PC-3 (cell line): ENCODE data around the gene C1QL4. TPM values are rescaled to one million over a fixed set of nuclear protein-coding genes. Genes with fewer than 3 reads are reported as not detected.
A peak's percentile ranks its signal among the peaks of the same experiment; 100 is the strongest.

Source experiments
- ATAC-seq: fragments of 200-7000 bp; cut with Tn5 transposase; 2 replicates; pipeline ENCODE4 v1.9.1; 2020; ENCODE audit warnings: mild to moderate bottlenecking, moderate library complexity
- BruUV-seq: library from RNA; stranded (reverse); fragments of 400-500 nt; replicated peaks from 2 replicates; lab custom pipeline; 2021; lab: Mats Ljungman, UMichigan
- CTCF ChIA-PET: fragments of 300-600 bp; sonication (Branson Sonifier 250); formaldehyde crosslinking; loops from one replicate; lab custom pipeline; 2022; ENCODE audit warnings: antibody characterized with exemption; lab: Charles Lee
- POLR2A ChIA-PET: fragments of 300-600 bp; sonication (Branson Sonifier 250); formaldehyde crosslinking; loops from one replicate; lab custom pipeline; 2022; ENCODE audit warnings: antibody characterized with exemption; ENCODE audit not compliant: unreplicated experiment; lab: Charles Lee
- DNase-seq: peaks from one replicate; pipeline ENCODE4 v3.0.0-alpha.2; 2015
- H2AFZ ChIP-seq: fragments of 300-600 bp; sonication (generic); 2 replicates; pipeline ENCODE4 v1.6.0; 2016; ENCODE audit warnings: antibody characterized with exemption, low read length
- H3F3A ChIP-seq: fragments of 300-600 bp; sonication (generic); one replicate; pipeline ENCODE4 v1.6.0; 2017; ENCODE audit warnings: antibody characterized with exemption, low read length, control low read depth, mild to moderate bottlenecking; ENCODE audit not compliant: unreplicated experiment
- H3K27ac ChIP-seq: fragments of 300-600 bp; sonication (generic); 2 replicates; pipeline ENCODE4 v1.5.1; 2016; ENCODE audit warnings: mild to moderate bottlenecking, low read length
- H3K27me3 ChIP-seq: fragments of 300-600 bp; sonication (generic); 2 replicates; pipeline ENCODE4 v1.6.1; 2016; ENCODE audit warnings: low read length, mixed read lengths
- H3K36me3 ChIP-seq: fragments of 300-600 bp; sonication (generic); 2 replicates; pipeline ENCODE4 v1.6.1; 2016; ENCODE audit warnings: low read depth, mixed run types, low read length, mixed read lengths
- H3K4me1 ChIP-seq: fragments of 300-600 bp; sonication (generic); 2 replicates; pipeline ENCODE4 v1.5.1; 2016; ENCODE audit warnings: low read length; ENCODE audit not compliant: insufficient read depth
- H3K4me2 ChIP-seq: fragments of 300-600 bp; sonication (generic); 2 replicates; pipeline ENCODE4 v1.6.0; 2016; ENCODE audit warnings: low read length
- H3K4me3 ChIP-seq: fragments of 300-600 bp; sonication (generic); 2 replicates; pipeline ENCODE4 v1.5.1; 2016; ENCODE audit warnings: mild to moderate bottlenecking, low read length, mixed read lengths
- H3K79me2 ChIP-seq: fragments of 300-600 bp; sonication (generic); 2 replicates; pipeline ENCODE4 v1.6.1; 2017; ENCODE audit warnings: low read length, mixed read lengths
- H3K9ac ChIP-seq: fragments of 300-600 bp; sonication (generic); 2 replicates; pipeline ENCODE4 v1.6.0; 2016; ENCODE audit warnings: mild to moderate bottlenecking, low read length
- H3K9me2 ChIP-seq: fragments of 300-600 bp; sonication (generic); replicated peaks from 2 replicates; pipeline ENCODE4 v1.6.1; 2016; ENCODE audit warnings: mixed run types, low read length, mixed read lengths
- H3K9me3 ChIP-seq: fragments of 300-600 bp; sonication (generic); 2 replicates; pipeline ENCODE4 v1.6.1; 2016; ENCODE audit warnings: low read length, mixed read lengths
- H4K20me1 ChIP-seq: fragments of 300-600 bp; sonication (generic); 2 replicates; pipeline ENCODE4 v1.6.1; 2016; ENCODE audit warnings: low read length, mixed read lengths
- EZH2 ChIP-seq: fragments of 300-600 bp; sonication (generic); IDR thresholded peaks from one replicate; pipeline ENCODE4 v1.6.1; 2017; ENCODE audit warnings: antibody characterized with exemption, mild to moderate bottlenecking, low read length; ENCODE audit not compliant: unreplicated experiment
- EZH2phosphoT487 ChIP-seq: fragments of 300-600 bp; sonication (generic); IDR thresholded peaks from 2 replicates; pipeline ENCODE4 v1.6.1; 2018; ENCODE audit warnings: mild to moderate bottlenecking, antibody characterized with exemption, low read length, borderline replicate concordance
- intact Hi-C: fragments of 100-400 bp; cut with micrococcal nuclease; formaldehyde crosslinking; loops from 2 replicates; pipeline ENCODE4 v1.9.0; 2023
- total RNA-seq: library from RNA; depleted of rRNA; stranded (reverse); fragments of >200 nt; gene quantifications from 2 replicates; pipeline ENCODE4 v1.2.3, GENCODE V29; 2014
- TF ChIP-seq, protein P1 (sequence below): fragments of 300-600 bp; sonication (generic); conservative IDR thresholded peaks from 2 replicates; pipeline ENCODE4 v1.5.1; 2017; ENCODE audit warnings: antibody characterized with exemption, low read depth, mild to moderate bottlenecking, low read length

C1QL4 gene
- total RNA-seq, 1 experiment from 2014 or later = 5.3 TPM

DNA sequence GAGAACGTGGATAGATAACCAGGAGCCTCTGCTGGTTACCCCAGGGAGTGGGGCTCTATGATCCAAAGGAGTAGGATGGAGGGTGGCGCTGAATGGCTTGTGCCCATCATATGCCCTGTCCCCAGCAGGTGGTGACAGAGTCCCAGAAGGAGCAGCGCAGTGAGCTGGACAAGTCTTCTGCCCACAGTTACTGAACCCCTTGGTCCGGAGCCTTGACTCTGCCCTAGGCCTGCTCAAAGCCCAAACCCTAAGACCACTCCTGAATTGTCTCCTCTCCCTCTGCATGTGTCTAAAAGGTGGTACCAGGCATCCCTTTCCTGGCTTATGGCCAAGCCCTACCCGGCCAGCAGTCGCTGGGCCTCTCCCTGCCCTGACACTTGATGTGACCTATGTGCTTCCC lies 38.8 kb downstream of the C1QL4 start:
- ATAC-seq = peak; percentile 57
- H3K4me1 ChIP-seq = peaks cover 12% of the 10 kb centered on the region
- DNase-seq = peak; percentile 44
- no peaks in the 10 kb centered on the region for H3K36me3 ChIP-seq
- BruUV-seq = no TSS peak
- no peaks in the 10 kb centered on the region for H3K79me2 ChIP-seq
- no peaks in the 10 kb centered on the region for H4K20me1 ChIP-seq
- TF ChIP-seq, protein P1, sequence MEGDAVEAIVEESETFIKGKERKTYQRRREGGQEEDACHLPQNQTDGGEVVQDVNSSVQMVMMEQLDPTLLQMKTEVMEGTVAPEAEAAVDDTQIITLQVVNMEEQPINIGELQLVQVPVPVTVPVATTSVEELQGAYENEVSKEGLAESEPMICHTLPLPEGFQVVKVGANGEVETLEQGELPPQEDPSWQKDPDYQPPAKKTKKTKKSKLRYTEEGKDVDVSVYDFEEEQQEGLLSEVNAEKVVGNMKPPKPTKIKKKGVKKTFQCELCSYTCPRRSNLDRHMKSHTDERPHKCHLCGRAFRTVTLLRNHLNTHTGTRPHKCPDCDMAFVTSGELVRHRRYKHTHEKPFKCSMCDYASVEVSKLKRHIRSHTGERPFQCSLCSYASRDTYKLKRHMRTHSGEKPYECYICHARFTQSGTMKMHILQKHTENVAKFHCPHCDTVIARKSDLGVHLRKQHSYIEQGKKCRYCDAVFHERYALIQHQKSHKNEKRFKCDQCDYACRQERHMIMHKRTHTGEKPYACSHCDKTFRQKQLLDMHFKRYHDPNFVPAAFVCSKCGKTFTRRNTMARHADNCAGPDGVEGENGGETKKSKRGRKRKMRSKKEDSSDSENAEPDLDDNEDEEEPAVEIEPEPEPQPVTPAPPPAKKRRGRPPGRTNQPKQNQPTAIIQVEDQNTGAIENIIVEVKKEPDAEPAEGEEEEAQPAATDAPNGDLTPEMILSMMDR = peak; percentile 58
- TF ChIP-seq EZH2 (no peak), EZH2phosphoT487 (no peak)
- ChIA-PET CTCF (interaction anchor here (0.7 to 2.1 kb wide), 7 partner anchors 25 to 282 kb away, joined by 3 to 14 read pairs (median 5); partner anchors contain the start of gene TROAP), POLR2A (interaction anchor here (0.6 kb wide), 1 partner anchor 27 kb away, joined by 3 read pairs; no protein-coding TSS in a partner anchor)
- H3K4me3 ChIP-seq = no peak overlapping the region
- no peaks in the 10 kb centered on the region for H3F3A ChIP-seq
- no peak overlapping the region for H3K27ac ChIP-seq
- H3K9me3 ChIP-seq = no peaks in the 10 kb centered on the region
- intact Hi-C loops = loop anchor here (1.0 kb wide), 1 partner anchor 39 kb away; the partner anchor contains the start of gene C1QL4
- no peaks in the 10 kb centered on the region for H3K9me2 ChIP-seq
- H3K4me2 ChIP-seq = peak overlapping the region; percentile 96; the same call in 1 of the 2 replicates
- H2AFZ ChIP-seq = no peak overlapping the region; the same call in 1 of the 2 replicates
- no peaks in the 10 kb centered on the region for H3K27me3 ChIP-seq
- no peak overlapping the region for H3K9ac ChIP-seq

DNA sequence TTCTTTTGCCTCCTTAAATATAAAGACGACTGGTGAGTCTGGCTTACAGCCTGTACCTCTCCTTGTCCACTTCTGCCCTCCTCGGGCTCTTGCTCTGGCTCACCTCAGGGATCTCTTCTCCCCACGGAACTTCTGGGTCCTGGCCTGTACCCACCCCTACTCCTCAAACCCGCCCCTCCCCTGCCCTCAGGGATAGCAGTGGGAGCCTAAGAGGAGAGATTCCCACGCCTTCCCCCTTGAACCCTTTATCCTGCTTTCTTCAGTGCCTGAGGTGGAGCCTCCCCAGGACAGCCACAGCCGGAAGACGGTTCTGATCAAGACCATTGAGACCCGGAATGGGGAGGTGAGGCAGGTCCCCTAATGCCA lies 39.3 kb downstream of the C1QL4 start:
- Histone ChIP-seq H3K36me3 (no peaks in the 10 kb centered on the region), H3K27me3 (no peaks in the 10 kb centered on the region), H3F3A (no peaks in the 10 kb centered on the region), H3K4me1 (peaks cover 12% of the 10 kb centered on the region), H3K79me2 (no peaks in the 10 kb centered on the region), H2AFZ (peak overlapping the region; percentile 84; the same call in 1 of the 2 replicates), H3K4me2 (peak overlapping the region; percentile 96), H3K9ac (no peak overlapping the region), H3K9me2 (no peaks in the 10 kb centered on the region), H4K20me1 (no peaks in the 10 kb centered on the region), H3K4me3 (peak overlapping the region; percentile 68), H3K27ac (no peak overlapping the region), H3K9me3 (no peaks in the 10 kb centered on the region)
- TF ChIP-seq, protein P1 = no peak
- no peak for TF ChIP-seq EZH2
- no peak for TF ChIP-seq EZH2phosphoT487
- CTCF ChIA-PET = interaction anchor here (0.6 to 2.1 kb wide), 14 partner anchors 9 to 283 kb away, joined by 3 to 14 read pairs (median 4); partner anchors contain the start of gene TROAP
- BruUV-seq = no TSS peak
- DNase-seq = no peak
- peak; percentile 16; the same call in 1 of the 2 replicates for ATAC-seq
- intact Hi-C loops = loop anchor here (1.0 kb wide), 1 partner anchor 40 kb away; the partner anchor contains the start of gene C1QL4
- POLR2A ChIA-PET = interaction anchor here (0.7 to 1.1 kb wide), 2 partner anchors 25 to 29 kb away, joined by 3 to 4 read pairs; partner anchors contain the start of gene TROAP
